ENCODE results near the gene ATXN7. TPM values are rescaled to one million over a fixed set of nuclear protein-coding genes. Genes with fewer than 3 reads are reported as not detected.

Gene ATXN7
- total and polyA plus RNA-seq, 2 of the 4 experiments (the other 2 are of a cell fraction): 8.6 to 13.6 TPM

DNA sequence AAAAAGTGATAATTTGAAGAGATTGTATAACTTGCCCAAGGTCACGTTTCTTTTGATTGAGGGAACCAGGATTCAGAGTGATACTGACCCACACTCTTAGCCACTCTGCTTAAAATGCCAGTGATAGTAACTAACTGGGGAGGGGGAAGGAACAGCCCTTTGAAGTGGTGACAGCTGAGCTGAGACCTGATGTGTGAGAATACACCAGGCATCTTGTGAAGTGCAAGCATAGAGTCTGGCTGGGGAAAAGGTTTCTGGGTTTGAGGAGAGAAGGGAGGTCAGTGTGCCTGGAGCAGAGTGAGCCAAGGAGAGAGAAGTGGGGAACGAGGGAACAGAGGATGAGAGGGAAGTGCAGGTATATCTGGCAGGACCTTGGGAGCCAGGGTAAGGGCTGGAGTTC lies 83.9 kb downstream of the ATXN7 start:
- Histone ChIP-seq H2AK5ac (ENCODE audit: low read depth, low read length) (peak overlapping the region; percentile 72), H3K9me1 (ENCODE audit: insufficient read depth, low read length) (peaks cover 31% of the 10 kb centered on the region), H3K27ac (ENCODE audit: insufficient read depth, low read length) (no peak overlapping the region), H3K79me1 (ENCODE audit: low read depth in 1 of 2, low read length in 2 of 2) (peaks cover 55 to 74% of the 10 kb centered on the region in 2 experiments), H4K8ac (ENCODE audit: low read depth in 2 of 2, low read length in 2 of 2) (0 out of 4 replicates have a peak overlapping the region, but pooled peaks of 1 of the 2 experiments have one; percentile 19), H2AK9ac (replicated peaks; ENCODE audit: low read depth, low read length, poor library complexity) (no peak overlapping the region), H3K9ac (ENCODE audit: low read depth, low read length) (no peak overlapping the region), H3K56ac (ENCODE audit: extremely low read depth, insufficient read depth, low read length) (no peak overlapping the region), H3K4me1 (ENCODE audit: control insufficient read depth, insufficient read depth, low read length) (peaks cover 9% of the 10 kb centered on the region), H3K23ac (ENCODE audit: low read depth, low read length) (0 out of 2 replicates have a peak overlapping the region, but pooled peaks have one; percentile 37), H2BK20ac (ENCODE audit: low read depth, low read length) (peak overlapping the region; percentile 59; the same call in 1 of the 2 replicates), H2BK120ac (ENCODE audit: low read depth, low read length) (no peak overlapping the region), H2BK15ac (ENCODE audit: low read depth, low read length) (no peak overlapping the region), H3K36me3 (ENCODE audit: control insufficient read depth, insufficient read depth, low read length) (peaks cover 3% of the 10 kb centered on the region; the same call in 1 of the 2 replicates), H3K9me3 (ENCODE audit: control insufficient read depth, insufficient read depth, low read length) (no peaks in the 10 kb centered on the region), H4K20me1 (ENCODE audit: insufficient read depth, low read length) (peaks cover 42% of the 10 kb centered on the region), H2BK5ac (ENCODE audit: low read depth, low read length, poor library complexity, severe bottlenecking) (no peak overlapping the region), H3K18ac (ENCODE audit: low read depth, low read length) (no peak overlapping the region), H4K91ac (ENCODE audit: insufficient read depth, low read depth, low read length) (no peak overlapping the region; the same call in 1 of the 2 replicates), H3K14ac (replicated peaks; ENCODE audit: low read depth, low read length) (no peak overlapping the region; the same call in 1 of the 2 replicates), H3K4me2 (ENCODE audit: low read depth, low read length) (no peak overlapping the region), H3K4me3 (ENCODE audit: insufficient read depth, low read depth, low read length) (no peak overlapping the region), H3K27me3 (ENCODE audit: control insufficient read depth, insufficient read depth, low read length) (no peaks in the 10 kb centered on the region), H4K5ac (ENCODE audit: low read depth, low read length) (no peak overlapping the region), H3K4ac (ENCODE audit: low read depth, low read length) (peak overlapping the region; percentile 27; the same call in 1 of the 2 replicates), H2AFZ (replicated peaks; ENCODE audit: low read length, poor library complexity) (no peak overlapping the region)
- DNase-seq: no peak
- ChIA-PET POLR2A (ENCODE audit: unreplicated experiment) (no interaction called here), CTCF (no interaction called here)
- dilution Hi-C loops (cut with HindIII; ENCODE audit: low sequenced_read_pairs, unreplicated experiment) (no loop called here), intact Hi-C loops (cut with micrococcal nuclease) (no loop called here), in situ Hi-C loops (cut with MboI; ENCODE audit: low sequenced_read_pairs) (no loop called here)
- no peak for ATAC-seq (ENCODE audit: low read depth)
- BruUV-seq (replicated peaks): no TSS peak
- WGBS, 2 experiments (ENCODE audit: extremely low coverage in 2 of 2, insufficient read length in 1 of 2): 64% methylated on average over 1 of the region's 2 CpGs; no CpG with 5 or more reads in 1 of the 2 experiments
- no peak for TF ChIP-seq RFX5 (IDR thresholded peaks at IDR 0.05; ENCODE audit: low read depth, low read length)
- no peak for TF ChIP-seq BHLHE40 (IDR thresholded peaks at IDR 0.05; ENCODE audit: low read depth, low read length)
- TF ChIP-seq CTCF (conservative IDR thresholded peaks at IDR 0.05; ENCODE audit: low read depth, low read length): no peak
- no peak for TF ChIP-seq CEBPB (IDR thresholded peaks at IDR 0.05; ENCODE audit: low read depth, low read length)
- TF ChIP-seq SMC3 (IDR thresholded peaks at IDR 0.05; ENCODE audit: low read depth, low read length): no peak
- no peak for TF ChIP-seq NFE2L2 (IDR thresholded peaks at IDR 0.05; ENCODE audit: low read depth, low read length)
- TF ChIP-seq, protein P1, sequence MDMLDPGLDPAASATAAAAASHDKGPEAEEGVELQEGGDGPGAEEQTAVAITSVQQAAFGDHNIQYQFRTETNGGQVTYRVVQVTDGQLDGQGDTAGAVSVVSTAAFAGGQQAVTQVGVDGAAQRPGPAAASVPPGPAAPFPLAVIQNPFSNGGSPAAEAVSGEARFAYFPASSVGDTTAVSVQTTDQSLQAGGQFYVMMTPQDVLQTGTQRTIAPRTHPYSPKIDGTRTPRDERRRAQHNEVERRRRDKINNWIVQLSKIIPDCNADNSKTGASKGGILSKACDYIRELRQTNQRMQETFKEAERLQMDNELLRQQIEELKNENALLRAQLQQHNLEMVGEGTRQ (IDR thresholded peaks at IDR 0.05; ENCODE audit: low read depth, low read length): no peak
- no peak for TF ChIP-seq CHD1 (IDR thresholded peaks at IDR 0.05; ENCODE audit: low read depth, low read length)
- no peak for TF ChIP-seq FOS (IDR thresholded peaks at IDR 0.05; ENCODE audit: low read depth, low read length)
- TF ChIP-seq RAD21 (IDR thresholded peaks at IDR 0.05; ENCODE audit: low read length): no peak
- TF ChIP-seq MXI1 (IDR thresholded peaks at IDR 0.05; ENCODE audit: borderline replicate concordance, low read depth, low read length): no peak
